ENCODE results near the gene THSD4. TPM values are rescaled to one million over a fixed set of nuclear protein-coding genes. Genes with fewer than 3 reads are reported as not detected.
A peak's percentile ranks its signal among the peaks of the same experiment; 100 is the strongest.

The THSD4 gene
- total RNA-seq, 2 experiments from 2014 or later = 0.08 TPM; not detected in 1

GRCh38 chr15:71728881-71729280 lies 613.6 kb downstream of the THSD4 start:
- H3K4me1 Mint-ChIP-seq = no peaks in the 10 kb centered on the region
- no peak overlapping the region for H3K27ac Mint-ChIP-seq
- DNase-seq = no peak
- CTCF ChIA-PET = interaction anchor here (1.8 kb wide), 1 partner anchor 196 kb away, joined by 6 read pairs; no protein-coding TSS in a partner anchor
- H3K4me3 Mint-ChIP-seq = no peak overlapping the region
- no peaks in the 10 kb centered on the region for H3K36me3 Mint-ChIP-seq (ENCODE audit: low read depth)
- POLR2A ChIA-PET = no interaction called here
- peaks cover 2% of the 10 kb centered on the region for H3K27me3 Mint-ChIP-seq
- H3K9me3 Mint-ChIP-seq = no peaks in the 10 kb centered on the region

GRCh38 chr15:71729319-71729718 lies 614.0 kb downstream of the THSD4 start:
- H3K27ac Mint-ChIP-seq = no peak overlapping the region
- POLR2A ChIA-PET = no interaction called here
- H3K4me1 Mint-ChIP-seq = no peaks in the 10 kb centered on the region
- H3K9me3 Mint-ChIP-seq = no peaks in the 10 kb centered on the region
- no peaks in the 10 kb centered on the region for H3K36me3 Mint-ChIP-seq (ENCODE audit: low read depth)
- peaks cover 2% of the 10 kb centered on the region for H3K27me3 Mint-ChIP-seq
- CTCF ChIA-PET = interaction anchor here (1.8 kb wide), 1 partner anchor 197 kb away, joined by 6 read pairs; no protein-coding TSS in a partner anchor
- no peak overlapping the region for H3K4me3 Mint-ChIP-seq
- DNase-seq = no peak

GRCh38 chr15:71730277-71731144 lies 615.2 kb downstream of the THSD4 start:
- H3K4me1 Mint-ChIP-seq = no peaks in the 10 kb centered on the region
- ChIA-PET POLR2A (no interaction called here), CTCF (interaction anchor here (0.6 to 1.8 kb wide), 4 partner anchors 10 to 344 kb away, joined by 3 to 6 read pairs (median 4); no protein-coding TSS in a partner anchor)
- H3K4me3 Mint-ChIP-seq = no peak overlapping the region
- H3K36me3 Mint-ChIP-seq (ENCODE audit: low read depth) = no peaks in the 10 kb centered on the region
- H3K9me3 Mint-ChIP-seq = no peaks in the 10 kb centered on the region
- no peak overlapping the region for H3K27ac Mint-ChIP-seq
- peak; percentile 30 for DNase-seq
- peaks cover 2% of the 10 kb centered on the region for H3K27me3 Mint-ChIP-seq

GRCh38 chr15:71732636-71733035 lies 617.4 kb downstream of the THSD4 start:
- CTCF ChIA-PET = no interaction called here
- Mint-ChIP-seq H3K27me3 (peaks cover 8% of the 10 kb centered on the region), H3K36me3 (ENCODE audit: low read depth) (no peaks in the 10 kb centered on the region), H3K9me3 (no peaks in the 10 kb centered on the region), H3K4me1 (no peaks in the 10 kb centered on the region), H3K27ac (no peak overlapping the region), H3K4me3 (no peak overlapping the region)
- POLR2A ChIA-PET = no interaction called here
- no peak for DNase-seq

- H3K4me1 Mint-ChIP-seq = no peaks in the 10 kb centered on the region
These were observed 617.9 kb downstream of the THSD4 start for GRCh38 chr15:71733122-71733521.

GRCh38 chr15:71734709-71735384 lies 619.6 kb downstream of the THSD4 start:
- Mint-ChIP-seq H3K27ac (no peak overlapping the region), H3K27me3 (peaks cover 10% of the 10 kb centered on the region), H3K36me3 (ENCODE audit: low read depth) (no peaks in the 10 kb centered on the region), H3K4me3 (no peak overlapping the region), H3K9me3 (no peaks in the 10 kb centered on the region), H3K4me1 (no peaks in the 10 kb centered on the region)
- ChIA-PET CTCF (no interaction called here), POLR2A (no interaction called here)
- DNase-seq = no peak

More at GRCh38 chr15:71733122-71733521, 617.9 kb downstream of the THSD4 start:
- H3K4me3 Mint-ChIP-seq = no peak overlapping the region
- POLR2A ChIA-PET = no interaction called here
- H3K9me3 Mint-ChIP-seq = no peaks in the 10 kb centered on the region
- CTCF ChIA-PET = interaction anchor here (0.7 to 1.1 kb wide), 2 partner anchors 70 to 158 kb away, joined by 3 read pairs; no protein-coding TSS in a partner anchor
- no peak for DNase-seq
- no peak overlapping the region for H3K27ac Mint-ChIP-seq
- H3K36me3 Mint-ChIP-seq (ENCODE audit: low read depth) = no peaks in the 10 kb centered on the region
- peaks cover 8% of the 10 kb centered on the region for H3K27me3 Mint-ChIP-seq

- Mint-ChIP-seq H3K36me3 (ENCODE audit: low read depth) (no peaks in the 10 kb centered on the region), H3K9me3 (no peaks in the 10 kb centered on the region), H3K4me1 (no peaks in the 10 kb centered on the region), H3K27me3 (peaks cover 10% of the 10 kb centered on the region), H3K4me3 (no peak overlapping the region), H3K27ac (no peak overlapping the region)
- DNase-seq = no peak
- POLR2A ChIA-PET = no interaction called here
- CTCF ChIA-PET = no interaction called here
These were observed 620.1 kb downstream of the THSD4 start for GRCh38 chr15:71735385-71735757.

- Mint-ChIP-seq H3K4me1 (no peaks in the 10 kb centered on the region), H3K27ac (no peak overlapping the region), H3K9me3 (no peaks in the 10 kb centered on the region), H3K27me3 (peaks cover 13% of the 10 kb centered on the region), H3K36me3 (ENCODE audit: low read depth) (no peaks in the 10 kb centered on the region), H3K4me3 (no peak overlapping the region)
- CTCF ChIA-PET = no interaction called here
- no peak for DNase-seq
- POLR2A ChIA-PET = no interaction called here
These were observed 621.1 kb downstream of the THSD4 start for GRCh38 chr15:71736286-71736947.

GRCh38 chr15:71737761-71738160 lies 622.5 kb downstream of the THSD4 start:
- Mint-ChIP-seq H3K4me3 (no peak overlapping the region), H3K27me3 (peaks cover 15% of the 10 kb centered on the region), H3K36me3 (ENCODE audit: low read depth) (no peaks in the 10 kb centered on the region), H3K27ac (no peak overlapping the region), H3K9me3 (no peaks in the 10 kb centered on the region), H3K4me1 (no peaks in the 10 kb centered on the region)
- POLR2A ChIA-PET = no interaction called here
- DNase-seq = no peak
- CTCF ChIA-PET = no interaction called here

GRCh38 chr15:71739355-71739754 lies 624.1 kb downstream of the THSD4 start:
- Mint-ChIP-seq H3K27ac (no peak overlapping the region), H3K36me3 (ENCODE audit: low read depth) (no peaks in the 10 kb centered on the region), H3K9me3 (no peaks in the 10 kb centered on the region), H3K27me3 (peaks cover 18% of the 10 kb centered on the region), H3K4me3 (no peak overlapping the region), H3K4me1 (peaks cover 2% of the 10 kb centered on the region)
- ChIA-PET POLR2A (no interaction called here), CTCF (interaction anchor here (1.5 to 2.4 kb wide), 3 partner anchors 13 to 417 kb away, joined by 4 to 8 read pairs (median 7); no protein-coding TSS in a partner anchor)
- no peak for DNase-seq

GRCh38 chr15:71742964-71743363 lies 627.7 kb downstream of the THSD4 start:
- no peaks in the 10 kb centered on the region for H3K9me3 Mint-ChIP-seq
- H3K4me3 Mint-ChIP-seq = no peak overlapping the region
- POLR2A ChIA-PET = no interaction called here
- no peaks in the 10 kb centered on the region for H3K36me3 Mint-ChIP-seq (ENCODE audit: low read depth)
- H3K27me3 Mint-ChIP-seq = peaks cover 24% of the 10 kb centered on the region
- H3K4me1 Mint-ChIP-seq = peaks cover 4% of the 10 kb centered on the region
- CTCF ChIA-PET = interaction anchor here (1.2 to 3.2 kb wide), 8 partner anchors 11 to 413 kb away, joined by 4 to 36 read pairs (median 10); no protein-coding TSS in a partner anchor
- no peak for DNase-seq
- no peak overlapping the region for H3K27ac Mint-ChIP-seq

- ChIA-PET POLR2A (no interaction called here), CTCF (interaction anchor here (0.6 to 3.2 kb wide), 37 partner anchors 10 to 1618 kb away, joined by 3 to 36 read pairs (median 4); no protein-coding TSS in a partner anchor)
- DNase-seq = peak; percentile 61
- H3K4me1 Mint-ChIP-seq = peaks cover 4% of the 10 kb centered on the region
- H3K4me3 Mint-ChIP-seq = no peak overlapping the region
- no peak overlapping the region for H3K27ac Mint-ChIP-seq
- H3K27me3 Mint-ChIP-seq = peaks cover 24% of the 10 kb centered on the region
- no peaks in the 10 kb centered on the region for H3K36me3 Mint-ChIP-seq (ENCODE audit: low read depth)
- H3K9me3 Mint-ChIP-seq = no peaks in the 10 kb centered on the region
These were observed 628.7 kb downstream of the THSD4 start for GRCh38 chr15:71743861-71744382.

- Mint-ChIP-seq H3K27ac (no peak overlapping the region), H3K27me3 (peaks cover 24% of the 10 kb centered on the region), H3K36me3 (ENCODE audit: low read depth) (no peaks in the 10 kb centered on the region), H3K4me3 (no peak overlapping the region), H3K9me3 (no peaks in the 10 kb centered on the region), H3K4me1 (peaks cover 4% of the 10 kb centered on the region)
- CTCF ChIA-PET = interaction anchor here (0.6 kb wide), 1 partner anchor 56 kb away, joined by 3 read pairs; no protein-coding TSS in a partner anchor
- DNase-seq = no peak
- POLR2A ChIA-PET = no interaction called here
These were observed 631.4 kb downstream of the THSD4 start for GRCh38 chr15:71746719-71747118.
